H1 (cell line): ENCODE results near the gene EZH2. TPM values are rescaled to one million over a fixed set of nuclear protein-coding genes. Genes with fewer than 3 reads are reported as not detected.

ENCODE experiments used
- NRF1 ChIP-seq: IDR thresholded peaks from 2 replicates; pipeline ENCODE4 v1.6.1; 2011; ENCODE audit warnings: mild to moderate bottlenecking, low read depth, low read length, improper control_type of control experiment
- RAD21 ChIP-seq, 2 experiments: IDR thresholded peaks in 1 of 2; conservative IDR thresholded peaks in 1 of 2; 2 replicates each; pipeline ENCODE4 v1.6.1; 2011; ENCODE audit warnings: low read depth in 2 of 2, low read length in 2 of 2, improper control_type of control experiment in 1 of 2, inconsistent platforms in 1 of 2, mild to moderate bottlenecking in 1 of 2, moderate library complexity in 1 of 2
- polyA plus RNA-seq, 7 experiments: library from polyadenylated mRNA; depleted of rRNA in 3 of 7; stranded (reverse) in 5 of 7; unstranded in 2 of 7; fragments of >200 nt in 5 of 7; fragments of 200-250 nt in 2 of 7; gene quantifications; 1 replicate in 5 of 7; 2 replicates in 1 of 7; 4 replicates in 1 of 7; pipeline versions ENCODE4 v1.2.1 to v1.2.3, GENCODE V29; 2011 to 2013; ENCODE audit warnings: missing spikeins in 2 of 7, mixed read lengths in 2 of 7
- total RNA-seq: library from RNA; stranded (reverse); fragmentation: NEBNext Ultra II Directional; extraction: Animal tissue kit (Norgen Biotek cat#: 25700); gene quantifications from 2 replicates; pipeline ENCODE4 v1.2.1, GENCODE V29; 2021

EZH2 gene
- total and polyA plus RNA-seq, 2 of the 8 experiments (the other 6 are each of a cell fraction or from before 2014, with no cell fraction given) = 28.9 to 49.0 TPM

GRCh38 chr7:148790850-148791249, 93.2 kb downstream of the EZH2 start (continued):
- TF ChIP-seq RAD21 (IDR thresholded peaks at IDR 0.05 in 1 of 2, conservative IDR thresholded peaks at IDR 0.05 in 1 of 2; ENCODE audit: low read depth in 2 of 2, low read length in 2 of 2) (no peak), NRF1 (no peak)
